GM12892 (cell line): ENCODE data around the gene LNX2.
A peak's percentile ranks its signal among the peaks of the same experiment; 100 is the strongest.

Experiments used
- DNase-seq: peaks from one replicate; pipeline ENCODE4 v3.0.0; 2011; ENCODE audit not compliant: insufficient read length
- FAIRE-seq: peaks from 2 replicates; lab custom pipeline; 2011; peaks lifted over from hg19 to GRCh38; lab: Jason Lieb, UNC
- POLR2A ChIP-seq: IDR thresholded peaks from 2 replicates; pipeline ENCODE4 v1.6.1; 2011; ENCODE audit warnings: low read depth, low read length, control low read depth
- POLR2AphosphoS5 ChIP-seq: IDR thresholded peaks from 2 replicates; pipeline ENCODE4 v1.6.1; 2011; ENCODE audit warnings: low read depth, low read length, control low read depth
- TAF1 ChIP-seq: IDR thresholded peaks from 2 replicates; pipeline ENCODE4 v1.6.1; 2011; ENCODE audit warnings: low read depth, mild to moderate bottlenecking, control low read depth, low read length, borderline replicate concordance

LNX2 gene

DNA sequence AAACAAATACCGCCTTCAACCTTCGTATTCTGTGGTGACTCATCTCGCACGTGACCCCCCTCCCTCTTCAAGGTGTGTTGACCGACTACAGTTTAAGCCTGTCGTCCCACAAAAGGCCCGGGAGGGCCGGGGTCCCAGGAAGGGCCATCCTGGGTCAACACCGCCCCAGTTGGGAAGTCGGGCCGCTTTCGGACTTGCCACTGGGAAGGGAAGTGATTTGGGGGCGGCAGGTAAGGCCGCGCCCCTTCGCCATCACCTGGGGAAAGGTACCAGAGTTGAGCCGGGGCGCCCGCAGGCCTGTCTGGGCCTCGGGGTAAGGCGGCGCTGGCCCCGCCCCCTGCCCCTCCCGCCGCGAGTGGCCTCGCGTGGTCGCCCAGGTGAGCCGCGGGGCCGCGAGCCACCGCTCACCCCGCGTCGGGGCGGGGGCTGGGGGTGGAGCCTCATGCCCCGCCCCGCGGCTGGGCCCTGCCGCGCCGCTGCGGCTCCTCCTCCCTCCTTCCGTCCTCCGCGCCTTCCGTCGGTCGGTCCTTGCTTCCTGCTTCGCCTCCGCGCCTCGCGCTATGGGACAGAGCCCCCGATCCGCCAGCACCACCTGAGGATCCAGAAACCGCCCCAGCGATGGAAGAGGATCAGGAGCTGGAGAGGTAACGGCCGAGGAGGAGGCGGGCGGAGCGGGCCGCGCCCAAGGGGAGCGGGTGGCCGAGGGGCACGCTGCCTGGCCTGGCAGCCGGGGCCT, 1.2 kb upstream of the LNX2 start, which contains the start of gene POLR1D:
TSS of gene POLR1D (plus strand) at position 527 of the 736 bp plus-strand sequence. CDS start at position 619, 92 bp downstream.
- DNase-seq (peak; percentile 67), FAIRE-seq (peak; percentile 99)
- no peak for TF ChIP-seq TAF1
- TF ChIP-seq POLR2A, result peak; percentile 87
- TF ChIP-seq POLR2AphosphoS5, result peak; percentile 82

DNA sequence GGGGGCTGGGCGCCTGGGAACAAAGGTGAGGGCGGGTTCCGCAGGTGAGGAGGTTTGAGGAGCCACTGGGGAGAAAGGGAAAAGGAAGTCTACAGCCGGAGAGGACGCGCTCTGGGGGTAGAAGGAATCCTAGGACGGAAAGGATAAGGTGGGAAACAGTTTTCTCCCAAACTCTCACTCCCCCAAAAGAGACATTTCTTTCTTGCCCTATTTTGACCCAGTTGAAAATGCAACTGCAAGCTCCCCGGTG, 712 bp upstream of the LNX2 start:
- FAIRE-seq, result no peak
- TF ChIP-seq POLR2AphosphoS5 (no peak), TAF1 (no peak), POLR2A (no peak)
- no peak for DNase-seq

DNA sequence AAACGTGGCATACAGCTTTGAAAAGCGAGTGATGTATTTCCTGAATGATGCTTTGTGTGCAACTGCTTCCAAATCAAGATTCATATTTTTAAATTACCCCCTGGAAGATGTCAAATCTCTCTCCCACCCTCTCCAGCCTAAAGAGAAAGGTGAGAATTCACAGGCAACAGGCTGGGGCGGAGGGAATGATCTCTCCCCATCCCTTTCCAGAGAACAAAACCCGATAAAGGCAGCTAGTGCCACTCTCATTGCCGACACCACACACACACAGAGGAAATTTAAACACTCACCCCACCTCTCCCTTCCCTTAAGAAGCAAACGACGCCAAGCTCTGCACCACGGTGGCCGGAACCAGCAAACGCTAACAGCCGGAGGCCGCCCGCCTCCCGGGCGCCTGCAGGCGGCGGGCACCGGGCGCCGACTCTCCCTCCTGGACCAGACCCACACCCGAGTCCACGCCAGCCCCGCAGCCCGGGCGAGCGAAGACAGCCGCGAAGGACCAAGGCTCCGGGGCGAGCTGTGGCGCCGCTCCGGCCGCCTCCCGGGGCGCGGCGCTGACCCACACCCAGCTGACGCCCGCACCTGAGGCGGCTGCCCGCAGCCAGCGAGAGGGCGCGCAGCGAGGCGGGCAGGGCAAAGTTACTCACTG, 477 bp downstream of the LNX2 start:
- TF ChIP-seq POLR2AphosphoS5 (no peak), POLR2A (no peak), TAF1 (no peak)
- FAIRE-seq (no peak), DNase-seq (peak; percentile 33)

DNA sequence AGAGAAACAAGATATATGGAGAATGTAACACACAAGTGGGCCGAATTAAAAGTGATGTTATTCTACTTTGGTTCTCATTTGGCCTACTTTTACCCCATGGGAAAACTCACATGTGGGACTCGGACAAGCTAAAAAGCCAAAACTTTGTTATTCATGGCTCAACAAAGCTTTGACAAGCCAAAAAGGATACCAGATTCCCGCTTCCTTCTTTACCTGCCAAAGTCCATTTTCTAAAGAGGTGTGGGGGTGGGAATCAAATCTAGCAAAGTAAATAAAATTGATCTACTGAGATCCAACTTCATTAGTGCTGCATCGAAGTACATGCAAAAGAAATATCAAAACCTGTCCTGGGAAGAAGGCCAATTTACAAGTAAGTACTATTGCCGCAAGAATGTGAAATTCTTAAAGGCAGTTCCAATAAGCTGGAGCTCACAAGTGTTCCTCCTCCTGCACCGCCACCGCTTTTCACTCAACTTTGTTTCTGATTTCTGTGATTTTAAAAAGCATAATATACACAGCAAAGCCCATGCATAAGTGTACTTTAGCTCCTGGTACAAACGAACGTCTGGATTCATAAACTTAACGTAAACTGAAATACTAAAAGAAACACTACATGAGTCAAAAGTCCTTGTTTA, 1.1 kb downstream of the LNX2 start:
- FAIRE-seq (no peak), DNase-seq (no peak)
- TF ChIP-seq POLR2AphosphoS5 (no peak), TAF1 (no peak), POLR2A (no peak)

DNA sequence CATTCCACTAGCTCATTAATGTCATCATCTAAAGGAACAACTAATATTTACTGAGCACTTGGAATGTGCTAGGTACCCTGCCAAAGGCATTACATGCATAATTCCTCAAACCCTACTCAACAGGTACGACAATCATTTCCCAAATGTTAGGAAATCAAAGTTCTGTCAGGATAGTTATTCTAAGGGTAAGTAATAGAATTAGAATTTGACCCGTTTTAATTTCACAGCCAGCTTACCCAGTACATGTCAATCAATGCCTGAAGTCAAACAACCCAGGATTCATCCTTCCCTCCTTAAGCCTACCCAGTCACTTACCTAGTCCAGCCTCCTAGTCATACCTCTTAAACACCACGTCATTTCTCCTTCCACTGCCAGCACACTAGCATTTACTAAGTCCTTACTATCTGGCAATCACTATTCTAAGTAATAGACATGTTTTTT, 2.4 kb downstream of the LNX2 start:
- TF ChIP-seq POLR2AphosphoS5, result no peak
- TF ChIP-seq POLR2A, result no peak
- no peak for TF ChIP-seq TAF1
- no peak for FAIRE-seq
- DNase-seq, result no peak

DNA sequence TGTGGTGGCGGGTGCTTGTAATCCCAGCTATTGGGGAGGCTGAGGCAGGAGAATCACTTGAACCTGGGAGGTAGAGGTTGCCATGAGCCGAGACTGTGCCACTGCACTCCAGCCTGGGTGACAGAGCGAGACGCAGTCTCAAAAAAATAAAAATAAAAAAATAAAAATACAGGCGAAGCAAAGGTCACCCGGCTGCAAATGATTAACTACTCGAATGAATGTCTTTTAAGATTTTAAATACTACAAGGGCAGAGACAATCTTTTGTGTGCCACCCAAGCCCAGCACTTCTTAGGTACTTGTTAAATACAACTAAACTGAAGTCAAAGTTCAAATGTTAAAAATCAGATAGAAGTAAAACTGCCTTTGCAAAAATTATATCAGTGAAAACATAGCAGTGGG, 6.7 kb downstream of the LNX2 start:
- DNase-seq (no peak), FAIRE-seq (no peak)
- TF ChIP-seq TAF1 (no peak), POLR2AphosphoS5 (no peak), POLR2A (no peak)

DNA sequence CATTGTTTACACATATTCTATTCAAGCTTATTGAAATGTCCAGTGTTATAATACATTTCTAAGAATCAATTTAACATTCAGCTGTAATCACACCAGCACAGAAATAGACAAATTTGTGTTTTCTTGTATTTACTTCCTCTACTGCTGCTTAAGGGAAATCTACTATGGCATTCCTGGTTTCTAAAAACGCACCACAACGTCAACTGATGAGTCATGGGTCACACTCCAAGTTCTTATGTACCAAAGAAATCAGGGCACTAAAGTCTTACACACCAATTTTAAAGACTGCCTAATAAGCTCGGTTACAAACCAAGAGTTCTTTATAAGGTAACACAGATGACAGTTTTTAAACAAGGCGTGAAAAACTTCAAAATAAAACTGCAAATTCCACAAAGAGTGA, 13.2 kb downstream of the LNX2 start:
- TF ChIP-seq TAF1, result no peak
- peak; percentile 90 for FAIRE-seq
- no peak for DNase-seq

DNA sequence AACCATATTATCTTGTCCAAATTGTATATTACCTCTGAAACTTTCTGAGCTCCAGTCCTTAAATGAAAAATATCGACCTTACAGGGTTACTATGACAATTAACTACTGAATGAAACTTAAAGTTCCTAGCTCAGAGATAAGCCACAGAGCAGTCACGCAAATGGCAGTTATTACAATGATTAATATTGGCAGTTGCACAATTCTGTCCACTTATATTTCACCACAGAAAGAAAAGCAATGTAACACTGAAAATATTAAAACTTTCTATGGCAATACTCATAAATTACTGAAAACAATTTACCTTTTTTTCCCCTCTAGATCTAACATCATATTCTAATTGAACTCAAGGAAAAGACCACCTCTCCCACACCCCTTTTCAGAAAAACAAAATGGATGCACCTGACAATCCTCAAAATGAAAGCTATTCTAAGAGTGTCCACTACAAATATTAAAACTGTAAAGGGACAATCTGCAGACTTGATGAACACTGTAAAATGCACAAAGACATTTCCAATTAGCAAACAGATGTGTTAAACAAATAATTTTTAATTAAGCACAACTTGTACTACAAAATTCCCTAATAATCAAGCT, 14.6 kb downstream of the LNX2 start:
- no peak for TF ChIP-seq POLR2A
- TF ChIP-seq TAF1, result no peak
- no peak for TF ChIP-seq POLR2AphosphoS5
- FAIRE-seq (peak; percentile 54), DNase-seq (no peak)

DNA sequence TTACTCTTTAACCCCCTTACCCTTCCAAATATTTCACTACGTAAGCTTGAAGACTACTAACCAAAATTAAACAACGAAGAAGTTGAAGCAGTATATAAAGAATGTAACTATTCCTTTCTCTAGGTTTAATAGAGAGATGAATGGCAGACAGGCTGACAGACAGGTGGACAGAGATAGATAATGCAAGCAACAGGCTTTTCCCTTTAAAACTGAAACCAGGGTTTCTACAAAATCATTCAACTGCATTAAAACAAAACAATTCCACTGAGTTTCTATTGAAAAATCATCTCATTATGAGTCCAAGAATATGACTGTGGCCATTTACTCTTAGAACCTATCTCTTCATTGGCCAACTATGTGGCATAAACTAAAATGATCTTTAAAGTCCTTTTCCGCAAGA, 15.2 kb downstream of the LNX2 start:
- DNase-seq (no peak), FAIRE-seq (no peak)
- TF ChIP-seq POLR2AphosphoS5 (no peak), TAF1 (no peak), POLR2A (no peak)

DNA sequence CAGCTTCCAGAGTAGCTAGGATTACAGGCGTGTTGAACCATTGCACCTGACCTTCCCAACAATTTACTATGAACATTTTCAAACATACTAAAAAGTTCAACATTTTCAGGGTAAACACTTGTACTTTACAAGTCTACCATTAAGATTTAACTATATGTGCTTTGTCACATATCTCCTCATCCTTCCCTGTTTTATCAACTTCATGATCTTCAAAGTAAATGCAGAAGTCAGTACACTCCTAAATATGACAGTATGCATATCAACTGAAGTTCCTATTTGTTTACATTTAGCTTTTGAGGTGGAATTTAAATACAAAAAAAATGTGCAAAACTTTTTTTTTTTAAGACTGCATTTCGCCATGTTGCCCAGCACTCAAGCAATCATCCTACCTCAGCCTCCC, 18.5 kb downstream of the LNX2 start:
- FAIRE-seq (no peak), DNase-seq (no peak)
- no peak for TF ChIP-seq TAF1
- TF ChIP-seq POLR2AphosphoS5, result no peak
- no peak for TF ChIP-seq POLR2A

DNA sequence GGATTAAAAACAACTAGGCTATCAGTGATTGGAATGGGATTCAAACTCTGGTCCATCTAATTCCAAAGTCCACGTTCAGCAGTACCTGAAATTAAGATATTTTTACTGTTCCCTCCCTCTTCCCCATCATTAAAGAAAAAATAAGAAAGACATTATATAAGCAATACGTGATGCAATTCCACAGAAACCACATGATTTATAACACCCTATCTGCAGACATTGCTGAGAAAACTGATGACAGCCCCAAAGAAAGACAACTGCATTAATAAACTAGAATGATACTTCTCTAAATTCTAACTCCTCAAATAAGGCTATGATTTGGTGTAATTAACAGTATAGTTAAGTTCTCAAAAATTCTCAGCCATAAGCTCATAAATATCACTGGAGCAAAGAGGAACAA, 19.1 kb downstream of the LNX2 start:
- TF ChIP-seq POLR2AphosphoS5 (no peak), TAF1 (no peak), POLR2A (no peak)
- FAIRE-seq (no peak), DNase-seq (no peak)
